GM12865 (cell line): Measurements from ENCODE around the gene USP10.

Experiments
- DNase-seq: peaks from one replicate; pipeline ENCODE4 v3.0.0; 2010; ENCODE audit warnings: low read depth
- H3K4me3 ChIP-seq: 2 replicates; pipeline ENCODE4 v1.5.1; 2011; ENCODE audit warnings: mild to moderate bottlenecking, low read depth, low read length, control low read depth
- CTCF ChIP-seq: IDR thresholded peaks from 2 replicates; pipeline ENCODE4 v1.5.1; 2011; ENCODE audit warnings: low read length, control low read depth, low read depth, inconsistent platforms; ENCODE audit not compliant: insufficient read depth; ENCODE audit errors: missing control alignments

Gene USP10

GRCh38 chr16:84819644-84820304 lies 120.0 kb downstream of the USP10 start, which contains the start of gene CRISPLD2:
Gene CRISPLD2 (plus strand): TSS chr16:84819985. CDS start chr16:84838496, 18,511 bp downstream.
- no peak for TF ChIP-seq CTCF
- no peak within 1 kb of the TSS for H3K4me3 ChIP-seq
- peak; percentile 20 for DNase-seq

- no peak overlapping the region for H3K4me3 ChIP-seq
- TF ChIP-seq CTCF: no peak
- DNase-seq: no peak
Measured at GRCh38 chr16:84820305-84820684, 120.5 kb downstream of the USP10 start.

GRCh38 chr16:84820771-84821170 lies 121.0 kb downstream of the USP10 start:
- H3K4me3 ChIP-seq: no peak overlapping the region
- no peak for TF ChIP-seq CTCF
- no peak for DNase-seq

- no peak for TF ChIP-seq CTCF
- H3K4me3 ChIP-seq: no peak overlapping the region
Measured at GRCh38 chr16:84821179-84821578, 121.4 kb downstream of the USP10 start.

GRCh38 chr16:84821728-84822689 lies 122.2 kb downstream of the USP10 start:
- no peak overlapping the region for H3K4me3 ChIP-seq
- no peak for TF ChIP-seq CTCF
- DNase-seq: no peak

More at GRCh38 chr16:84821179-84821578, 121.4 kb downstream of the USP10 start:
- no peak for DNase-seq

GRCh38 chr16:84822990-84823389 lies 123.2 kb downstream of the USP10 start:
- DNase-seq: no peak
- no peak for TF ChIP-seq CTCF
- no peak overlapping the region for H3K4me3 ChIP-seq
